Stomach (tissue), 9 donors: ENCODE results near the gene PPP1R1A. TPM values are rescaled to one million over a fixed set of nuclear protein-coding genes. Genes with fewer than 3 reads are reported as not detected.

Experiments used
- DNase-seq, 2 donors: peaks; one replicate each; pipeline versions ENCODE4 v3.0.0 to v3.0.0-alpha.2; 2013 to 2019
- H3K27ac ChIP-seq, 5 donors: fragments of 200-600 bp in 4 of 5; sonication (generic) in 4 of 5; one replicate each; pipeline ENCODE4 v1.5.1; 2013 to 2019; ENCODE audit warnings: mild to moderate bottlenecking in 1 of 5, moderate library complexity in 1 of 5
- H3K27me3 ChIP-seq, 3 donors: fragments of 200-600 bp; sonication (generic); one replicate each; pipeline ENCODE4 v1.5.1; 2017 to 2019; ENCODE audit warnings: mixed run types in 1 of 3
- H3K36me3 ChIP-seq, 4 donors: fragments of 200-600 bp; sonication (generic); 1 replicate in 3 of 4; 2 replicates in 1 of 4; pipeline ENCODE4 v1.5.1; 2016 to 2019
- H3K4me1 ChIP-seq, 4 donors: fragments of 200-600 bp; sonication (generic); one replicate each; pipeline ENCODE4 v1.5.1; 2016 to 2019
- H3K4me3 ChIP-seq, 4 donors: fragments of 200-600 bp; sonication (generic) in 3 of 4; one replicate each; pipeline ENCODE4 v1.5.1; 2016 to 2019; ENCODE audit warnings: mild to moderate bottlenecking in 1 of 4
- H3K9me3 ChIP-seq, 4 donors: fragments of 200-600 bp; sonication (generic); one replicate each; pipeline ENCODE4 v1.5.1; 2016 to 2019
- EP300 ChIP-seq: sonication (generic); formaldehyde crosslinking; IDR thresholded peaks from one replicate; pipeline ENCODE4 v1.6.1; 2017; ENCODE audit warnings: antibody characterized with exemption
- POLR2A ChIP-seq, 4 donors: fragments of 450-650 bp; IDR thresholded peaks; one replicate each; pipeline ENCODE4 v1.6.1; 2016; ENCODE audit warnings: antibody characterized with exemption in 4 of 4, control low read depth in 2 of 4, mild to moderate bottlenecking in 1 of 4, moderate library complexity in 1 of 4
- POLR2AphosphoS5 ChIP-seq, 3 donors: sonication (generic); formaldehyde crosslinking; IDR thresholded peaks; one replicate each; pipeline ENCODE4 v1.6.1; 2016; ENCODE audit warnings: antibody characterized with exemption in 3 of 3
- WGBS, 5 donors: extraction: QIAGEN DNeasy Blood & Tissue Kit in 3 of 5; methylation state at CpG; one replicate each; pipeline versions ENCODE4 v1.1.5 to v1.1.7; 2013 to 2018; 5-methylcytosine and 5-hydroxymethylcytosine counted together
- intact Hi-C: fragments of 100-400 bp; cut with DNase I; formaldehyde crosslinking; loops from one replicate; pipeline ENCODE4 v1.15.1; 2023; ENCODE audit warnings: low total_unique reads
- polyA plus RNA-seq, 3 donors: library from polyadenylated mRNA; stranded (reverse); fragments of 200-250 nt; gene quantifications; one replicate each; pipeline ENCODE4 v1.2.3, GENCODE V29; 2013
- total RNA-seq, 5 donors: library from RNA; depleted of rRNA; stranded (reverse); fragments of >200 nt; gene quantifications; one replicate each; pipeline versions ENCODE4 v1.1.0 to v1.2.3, GENCODE V29; 2014 to 2016
- TF ChIP-seq, protein P1 (sequence below), 7 experiments: fragments of 450-650 bp in 4 of 7; fragments of 200-600 bp in 3 of 7; sonication (generic) in 3 of 7; IDR thresholded peaks; one replicate each; pipeline ENCODE4 v1.5.1; 2016 to 2019; ENCODE audit warnings: antibody characterized with exemption in 7 of 7, control low read depth in 2 of 7, mild to moderate bottlenecking in 1 of 7
- donor health status: healthy with polysubstance abuse.
- donor health status: Bipolar disorder and iron deficiency.
- donor health status: healthy.

PPP1R1A gene
- total and polyA plus RNA-seq, 8 donors: 2.6 to 313 (median 5.9) TPM; not detected in 1

DNA sequence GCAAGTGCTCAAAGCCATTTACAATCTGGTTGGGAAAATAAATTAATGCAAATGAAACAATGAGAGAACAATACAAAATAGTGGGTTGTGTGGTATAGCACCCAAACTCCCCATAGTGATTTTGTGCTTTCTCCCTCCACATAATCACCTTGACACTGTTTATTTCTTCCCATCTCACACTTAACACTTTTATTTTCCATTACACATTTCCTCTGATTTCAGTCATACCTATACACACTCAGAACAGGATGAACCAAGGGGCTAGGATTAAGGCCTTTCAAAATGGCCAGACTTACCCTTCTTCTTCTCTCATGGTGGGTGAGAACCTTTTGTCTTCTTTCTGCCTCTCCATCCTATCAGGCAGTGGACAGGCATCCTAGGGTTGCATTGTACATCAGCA, 53.0 kb downstream of the PPP1R1A start:
- H3K4me3 ChIP-seq: no peak overlapping the region
- no peak for DNase-seq
- no peaks in the 10 kb centered on the region for H3K4me1 ChIP-seq
- H3K27ac ChIP-seq: no peak overlapping the region
- intact Hi-C loops: no loop called here
- H3K9me3 ChIP-seq: no peaks in the 10 kb centered on the region
- TF ChIP-seq EP300 (no peak), POLR2AphosphoS5 (IDR thresholded peaks at IDR 0.05) (no peak), POLR2A (IDR thresholded peaks at IDR 0.05) (no peak)
- TF ChIP-seq, protein P1, sequence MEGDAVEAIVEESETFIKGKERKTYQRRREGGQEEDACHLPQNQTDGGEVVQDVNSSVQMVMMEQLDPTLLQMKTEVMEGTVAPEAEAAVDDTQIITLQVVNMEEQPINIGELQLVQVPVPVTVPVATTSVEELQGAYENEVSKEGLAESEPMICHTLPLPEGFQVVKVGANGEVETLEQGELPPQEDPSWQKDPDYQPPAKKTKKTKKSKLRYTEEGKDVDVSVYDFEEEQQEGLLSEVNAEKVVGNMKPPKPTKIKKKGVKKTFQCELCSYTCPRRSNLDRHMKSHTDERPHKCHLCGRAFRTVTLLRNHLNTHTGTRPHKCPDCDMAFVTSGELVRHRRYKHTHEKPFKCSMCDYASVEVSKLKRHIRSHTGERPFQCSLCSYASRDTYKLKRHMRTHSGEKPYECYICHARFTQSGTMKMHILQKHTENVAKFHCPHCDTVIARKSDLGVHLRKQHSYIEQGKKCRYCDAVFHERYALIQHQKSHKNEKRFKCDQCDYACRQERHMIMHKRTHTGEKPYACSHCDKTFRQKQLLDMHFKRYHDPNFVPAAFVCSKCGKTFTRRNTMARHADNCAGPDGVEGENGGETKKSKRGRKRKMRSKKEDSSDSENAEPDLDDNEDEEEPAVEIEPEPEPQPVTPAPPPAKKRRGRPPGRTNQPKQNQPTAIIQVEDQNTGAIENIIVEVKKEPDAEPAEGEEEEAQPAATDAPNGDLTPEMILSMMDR (IDR thresholded peaks at IDR 0.05): no peak
- H3K27me3 ChIP-seq: no peaks in the 10 kb centered on the region
- peaks cover 0 to 72% (median 27%) of the 10 kb centered on the region in 4 donors for H3K36me3 ChIP-seq

DNA sequence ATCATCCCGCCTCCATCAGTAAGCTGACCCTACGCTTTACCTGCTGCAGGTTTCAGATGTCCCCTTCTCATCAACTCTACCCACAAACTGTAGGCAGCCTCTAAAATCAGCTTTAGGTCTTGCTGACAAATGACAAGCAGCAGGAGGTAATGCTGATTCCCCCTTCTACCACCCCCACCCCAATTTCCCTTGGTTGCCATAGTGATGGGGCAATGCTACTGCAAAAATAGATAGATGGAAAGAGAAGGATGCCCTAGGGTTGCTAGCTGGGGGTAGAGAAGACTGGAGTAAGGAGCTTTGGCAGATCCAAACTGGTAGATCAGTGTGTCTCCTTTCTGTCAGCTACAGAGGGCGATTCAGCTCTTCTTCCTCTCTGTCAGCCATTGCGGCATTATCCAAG, 58.9 kb downstream of the PPP1R1A start:
- Histone ChIP-seq H3K4me3 (no peak overlapping the region), H3K27me3 (no peaks in the 10 kb centered on the region), H3K4me1 (peaks cover 0 to 11% (median 0%) of the 10 kb centered on the region in 4 donors), H3K27ac (no peak overlapping the region), H3K9me3 (no peaks in the 10 kb centered on the region), H3K36me3 (peaks cover 0 to 70% (median 29%) of the 10 kb centered on the region in 4 donors)
- intact Hi-C loops: no loop called here
- WGBS, 5 donors: 91 to 100% (median 95%) methylated on average over 4 of the region's 4 CpGs
- TF ChIP-seq POLR2A (IDR thresholded peaks at IDR 0.05) (no peak), POLR2AphosphoS5 (IDR thresholded peaks at IDR 0.05) (no peak), EP300 (no peak)
- TF ChIP-seq, protein P1 (IDR thresholded peaks at IDR 0.05): no peak
- no peak for DNase-seq

Other genes starting within 250 kb of the PPP1R1A start
- not detected for gene GPR84, start 224.2 kb downstream of the PPP1R1A start, total RNA-seq
- 1 to 10 TPM in 1 of 3 donors, under 1 TPM in 2; 0.46 to 1.4 (median 0.50) TPM for gene GPR84, start 224.2 kb downstream of the PPP1R1A start, polyA plus RNA-seq
- gene ZNF385A, start 203.9 kb downstream of the PPP1R1A start, total RNA-seq: 10 to 100 TPM in 1 of 5 donors, 1 to 10 TPM in 4; 1.2 to 35.7 (median 2.6) TPM
- gene ZNF385A, start 203.9 kb downstream of the PPP1R1A start, polyA plus RNA-seq: 10 to 100 TPM; 16.9 to 35.1 (median 17.6) TPM
- gene ITGA5, start 169.4 kb downstream of the PPP1R1A start, total RNA-seq: 100 to 1,000 TPM in 2 of 5 donors, 10 to 100 TPM in 3; 53.7 to 182 (median 88.8) TPM
- gene ITGA5, start 169.4 kb downstream of the PPP1R1A start, polyA plus RNA-seq: 100 to 1,000 TPM in 1 of 3 donors, 10 to 100 TPM in 2; 29.3 to 102 (median 33.2) TPM
- not detected for gene GTSF1, start 115.1 kb downstream of the PPP1R1A start, total RNA-seq
- under 1 TPM in 2 of 3 donors, not detected in 1; 0.44 to 0.50 TPM for gene GTSF1, start 115.1 kb downstream of the PPP1R1A start, polyA plus RNA-seq
- gene NCKAP1L, start 90.9 kb downstream of the PPP1R1A start, total RNA-seq: 10 to 100 TPM in 3 of 5 donors, 1 to 10 TPM in 2; 2.7 to 29.2 (median 15.6) TPM
- gene NCKAP1L, start 90.9 kb downstream of the PPP1R1A start, polyA plus RNA-seq: 1 to 10 TPM; 1.7 to 4.2 (median 3.2) TPM
- gene PDE1B, start 39.1 kb downstream of the PPP1R1A start, total RNA-seq: 10 to 100 TPM in 4 of 5 donors, 1 to 10 TPM in 1; 2.9 to 39.1 (median 14.1) TPM
- gene PDE1B, start 39.1 kb downstream of the PPP1R1A start, polyA plus RNA-seq: 1 to 10 TPM; 1.8 to 6.1 (median 2.2) TPM
- gene LACRT, start 46.2 kb upstream of the PPP1R1A start, total RNA-seq: not detected
- not detected for gene LACRT, start 46.2 kb upstream of the PPP1R1A start, polyA plus RNA-seq
- not detected for gene DCD, start 59.7 kb upstream of the PPP1R1A start, total RNA-seq
- gene DCD, start 59.7 kb upstream of the PPP1R1A start, polyA plus RNA-seq: not detected